ENCODE data around the gene DIAPH2.

Gene DIAPH2

GRCh38 chrX:97633798-97634197 lies 949.2 kb downstream of the DIAPH2 start:
- no peak overlapping the region for H3K4me3 ChIP-seq (replicated peaks; ENCODE audit: low read depth, low read length)
- TF ChIP-seq CTCF (IDR thresholded peaks at IDR 0.05; ENCODE audit: low read length, missing control alignments) = no peak
- DNase-seq (ENCODE audit: low read depth) = no peak

- no peak overlapping the region for H3K4me3 ChIP-seq (replicated peaks; ENCODE audit: low read depth, low read length)
- DNase-seq (ENCODE audit: low read depth) = no peak
- no peak for TF ChIP-seq CTCF (IDR thresholded peaks at IDR 0.05; ENCODE audit: low read length, missing control alignments)
Measured at GRCh38 chrX:97636473-97637140, 952.0 kb downstream of the DIAPH2 start.

DNA sequence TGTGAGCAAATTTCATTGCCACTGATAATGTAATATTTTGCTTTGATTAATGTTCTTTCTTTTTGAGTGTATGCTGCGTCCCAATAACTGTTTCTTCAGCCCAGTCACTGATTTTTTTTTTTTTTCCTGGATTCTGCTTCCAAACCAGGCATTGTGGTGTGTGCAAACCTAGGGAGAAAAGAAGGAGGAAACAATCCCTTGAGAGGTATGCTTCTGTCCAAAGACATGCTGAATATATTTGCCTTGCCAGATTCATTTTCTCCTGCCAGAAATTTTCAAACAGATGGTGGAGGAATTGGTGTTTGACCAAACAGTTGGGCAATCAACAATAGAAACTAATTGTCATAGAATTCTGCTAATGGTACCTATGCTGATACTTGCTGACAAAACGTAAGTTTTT lies 952.6 kb downstream of the DIAPH2 start:
- no peak for TF ChIP-seq CTCF (IDR thresholded peaks at IDR 0.05; ENCODE audit: low read length, missing control alignments)
- no peak for DNase-seq (ENCODE audit: low read depth)
- H3K4me3 ChIP-seq (replicated peaks; ENCODE audit: low read depth, low read length) = no peak overlapping the region

GRCh38 chrX:97638621-97639020 lies 954.0 kb downstream of the DIAPH2 start:
- no peak for TF ChIP-seq CTCF (IDR thresholded peaks at IDR 0.05; ENCODE audit: low read length, missing control alignments)

GRCh38 chrX:97639526-97639925 lies 954.9 kb downstream of the DIAPH2 start:
- H3K4me3 ChIP-seq (replicated peaks; ENCODE audit: low read depth, low read length) = no peak overlapping the region
- DNase-seq (ENCODE audit: low read depth) = no peak
- TF ChIP-seq CTCF (IDR thresholded peaks at IDR 0.05; ENCODE audit: low read length, missing control alignments) = no peak

More at GRCh38 chrX:97638621-97639020, 954.0 kb downstream of the DIAPH2 start:
- H3K4me3 ChIP-seq (replicated peaks; ENCODE audit: low read depth, low read length) = no peak overlapping the region
- no peak for DNase-seq (ENCODE audit: low read depth)

Data from fibroblast of pulmonary artery (primary cell).